Measurements from ENCODE around the gene AMDHD2. TPM values are rescaled to one million over a fixed set of nuclear protein-coding genes. Genes with fewer than 3 reads are reported as not detected.
A peak's percentile ranks its signal among the peaks of the same experiment; 100 is the strongest.

The AMDHD2 gene
- total and polyA plus RNA-seq, 2 of the 8 experiments (the other 6 are each of a cell fraction or from before 2014, with no cell fraction given): 43.0 to 54.6 TPM

GRCh38 chr16:2481676-2482075 lies 38.5 kb upstream of the AMDHD2 start:
- Histone ChIP-seq H3K36me3 (ENCODE audit: control insufficient read depth in 2 of 4, insufficient read depth in 4 of 4, low read length in 3 of 4) (no peaks in the 10 kb centered on the region), H3K18ac (ENCODE audit: extremely low read depth, low read length) (no peak overlapping the region), H2AFZ (ENCODE audit: low read length) (no peak overlapping the region), H4K8ac (ENCODE audit: extremely low read depth, insufficient read depth, low read length) (peak overlapping the region; percentile 74), H3K4ac (replicated peaks; ENCODE audit: insufficient read length, low read depth, low read length) (no peak overlapping the region), H3K79me2 (ENCODE audit: control insufficient read depth in 1 of 2, insufficient read depth in 2 of 2, low read length in 2 of 2) (peaks cover 0 to 2% of the 10 kb centered on the region in 2 experiments; a peak in 1 of 4 replicates), H2BK20ac (ENCODE audit: low read length) (no peak overlapping the region), H3K4me1 (replicated peaks in 1 of 4; ENCODE audit: control insufficient read depth in 3 of 4, insufficient read depth in 4 of 4, low read length in 3 of 4) (no peaks in the 10 kb centered on the region; a peak in 1 of 7 replicates), H3K23me2 (ENCODE audit: low read depth, low read length) (no peaks in the 10 kb centered on the region), H4K20me1 (replicated peaks in 1 of 2; ENCODE audit: control insufficient read depth in 1 of 2, insufficient read depth in 2 of 2, low read length in 2 of 2) (peaks cover 7% of the 10 kb centered on the region in 2 experiments), H3K27ac (ENCODE audit: low read depth, low read length) (no peak overlapping the region), H3K79me1 (ENCODE audit: low read depth, low read length) (peaks cover 25% of the 10 kb centered on the region), H2BK12ac (ENCODE audit: low read depth, low read length) (no peak overlapping the region), H3K9ac (replicated peaks in 1 of 4; ENCODE audit: extremely low read depth in 1 of 4, low read depth in 3 of 4, low read length in 3 of 4) (no peak overlapping the region), H4K5ac (ENCODE audit: insufficient read length, low read depth, low read length) (no peak overlapping the region), H3K4me2 (ENCODE audit: insufficient read depth in 1 of 2, low read depth in 2 of 2, low read length in 2 of 2) (no peak overlapping the region), H3K9me3 (ENCODE audit: insufficient read depth in 2 of 2, low read depth in 1 of 2, low read length in 1 of 2) (no peaks in the 10 kb centered on the region), H2BK15ac (ENCODE audit: low read length) (no peak overlapping the region), H3K56ac (replicated peaks; ENCODE audit: insufficient read length, low read depth, low read length) (no peak overlapping the region), H3K23ac (ENCODE audit: insufficient read length) (no peak overlapping the region), H3K27me3 (replicated peaks in 1 of 4; ENCODE audit: control insufficient read depth in 3 of 4, extremely low read depth in 1 of 4, insufficient read depth in 3 of 4, low read length in 3 of 4) (peaks cover 0 to 2% (median under 1%) of the 10 kb centered on the region in 4 experiments; a peak in 1 of 7 replicates), H2BK120ac (replicated peaks; ENCODE audit: low read depth, low read length) (no peak overlapping the region), H3K14ac (ENCODE audit: insufficient read length) (no peak overlapping the region), H2BK5ac (ENCODE audit: low read depth, low read length) (no peak overlapping the region), H3K4me3 (ENCODE audit: extremely low read depth in 1 of 4, insufficient read depth in 2 of 4, low read depth in 3 of 4, low read length in 4 of 4) (no peak overlapping the region), H2AK5ac (ENCODE audit: low read depth, low read length) (no peak overlapping the region), H4K91ac (replicated peaks; ENCODE audit: insufficient read length, low read length) (no peak overlapping the region)
- CTCF ChIA-PET (ENCODE audit: partially characterized antibody): interaction anchor here (1.5 to 2.9 kb wide), 2 partner anchors 13 to 20 kb away, joined by 5 to 23 read pairs; no protein-coding TSS in a partner anchor
- WGBS, 2 experiments (ENCODE audit: extremely low coverage in 1 of 2, insufficient coverage in 1 of 2, insufficient read length in 1 of 2, insufficient replicate concordance in 2 of 2, low coverage in 1 of 2, low lambda C conversion rate in 2 of 2, missing lambda C conversion rate in 1 of 2): 88% methylated on average over 7 of the region's 7 CpGs; no CpG with 5 or more reads in 1 of the 2 experiments
- FAIRE-seq (no peak), DNase-seq (ENCODE audit: low read depth in 1 of 2, low spot score in 2 of 2) (no peak)
- POLR2A ChIA-PET (ENCODE audit: partially characterized antibody): interaction anchor here (0.6 to 2.0 kb wide), 4 partner anchors 14 to 329 kb away, joined by 3 to 6 read pairs (median 4); no protein-coding TSS in a partner anchor
- no peak for TF ChIP-seq SP1 (IDR thresholded peaks at IDR 0.05; ENCODE audit: low read depth, low read length)
- TF ChIP-seq CREB1 (IDR thresholded peaks at IDR 0.05): no peak

All from H1 (cell line).